A673 (cell line): Measurements from ENCODE around the gene POLR2J.

Experiments used
- CTCF ChIP-seq: fragments of 300-800, 200-600 bp; sonication (generic); conservative IDR thresholded peaks from 2 replicates; pipeline ENCODE4 v1.5.1; 2017; ENCODE audit warnings: low read depth, mild to moderate bottlenecking, antibody characterized with exemption, low read length, moderate library complexity, mixed read lengths
- EZH2 ChIP-seq: fragments of 200-600 bp; sonication (generic); IDR thresholded peaks from 2 replicates; pipeline ENCODE4 v1.6.1; 2017; ENCODE audit warnings: borderline replicate concordance, low read depth, mild to moderate bottlenecking, mixed read lengths, antibody characterized with exemption, low read length; ENCODE audit not compliant: poor library complexity, severe bottlenecking

GRCh38 chr7:102468478-102469350 lies 10.0 kb downstream of the POLR2J start:
- TF ChIP-seq CTCF (no peak), EZH2 (no peak)
